Right lobe of liver (tissue), 4 donors: ENCODE data around the gene CFAP20.

ENCODE experiments used
- POLR2A ChIP-seq: fragments of 450-650 bp; IDR thresholded peaks from one replicate; pipeline ENCODE4 v1.6.1; 2017; ENCODE audit warnings: antibody characterized with exemption, mild to moderate bottlenecking
- TF ChIP-seq, protein P1 (sequence below), 4 donors: fragments of 200-600 bp in 3 of 4; fragments of 450-650 bp in 1 of 4; IDR thresholded peaks; one replicate each; pipeline versions ENCODE4 v1.5.1 to v1.8.0; 2016 to 2022; ENCODE audit warnings: antibody characterized with exemption in 4 of 4, mild to moderate bottlenecking in 2 of 4
- donor health status: DM: no; HTN: no; CAD: no.
- donor health status: DM: no; HTN: no; CAD: no.
- donor health status: DM: no; HTN: yes; CAD: no.

DNA sequence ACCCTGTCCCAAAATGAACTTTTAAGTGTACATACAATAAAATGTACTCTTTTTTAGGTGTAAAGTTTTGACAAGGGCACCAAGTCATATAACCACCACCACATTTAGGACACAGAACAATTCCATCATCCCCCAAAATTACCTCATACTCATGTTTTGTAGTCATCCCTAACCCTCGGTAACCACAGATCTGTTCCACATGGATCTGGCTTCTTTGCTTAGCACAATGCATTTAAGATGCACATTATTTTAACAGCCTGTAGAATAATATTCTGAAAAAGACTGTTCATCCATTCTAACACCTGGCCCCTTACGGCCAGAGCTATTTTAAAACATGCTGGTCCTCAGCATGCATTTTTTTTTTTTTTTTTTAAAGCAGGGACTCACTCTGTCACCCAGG lies 25.2 kb upstream of the CFAP20 start:
- TF ChIP-seq, protein P1, sequence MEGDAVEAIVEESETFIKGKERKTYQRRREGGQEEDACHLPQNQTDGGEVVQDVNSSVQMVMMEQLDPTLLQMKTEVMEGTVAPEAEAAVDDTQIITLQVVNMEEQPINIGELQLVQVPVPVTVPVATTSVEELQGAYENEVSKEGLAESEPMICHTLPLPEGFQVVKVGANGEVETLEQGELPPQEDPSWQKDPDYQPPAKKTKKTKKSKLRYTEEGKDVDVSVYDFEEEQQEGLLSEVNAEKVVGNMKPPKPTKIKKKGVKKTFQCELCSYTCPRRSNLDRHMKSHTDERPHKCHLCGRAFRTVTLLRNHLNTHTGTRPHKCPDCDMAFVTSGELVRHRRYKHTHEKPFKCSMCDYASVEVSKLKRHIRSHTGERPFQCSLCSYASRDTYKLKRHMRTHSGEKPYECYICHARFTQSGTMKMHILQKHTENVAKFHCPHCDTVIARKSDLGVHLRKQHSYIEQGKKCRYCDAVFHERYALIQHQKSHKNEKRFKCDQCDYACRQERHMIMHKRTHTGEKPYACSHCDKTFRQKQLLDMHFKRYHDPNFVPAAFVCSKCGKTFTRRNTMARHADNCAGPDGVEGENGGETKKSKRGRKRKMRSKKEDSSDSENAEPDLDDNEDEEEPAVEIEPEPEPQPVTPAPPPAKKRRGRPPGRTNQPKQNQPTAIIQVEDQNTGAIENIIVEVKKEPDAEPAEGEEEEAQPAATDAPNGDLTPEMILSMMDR (IDR thresholded peaks at IDR 0.05) = no peak
- no peak for TF ChIP-seq POLR2A
